GM19452 (cell line): ENCODE measurements around the gene MOB3A.
"Not testable (repeated sequence)": the region's sequence is repeated elsewhere in the genome, so short reads cannot be mapped to it uniquely, and the experiment has no call there.

Experiments used
- ATAC-seq: cut with Tn5 transposase; IDR thresholded peaks from one replicate; pipeline ENCODE4 v1.9.1; 2021; ENCODE audit not compliant: unreplicated experiment

MOB3A gene

DNA sequence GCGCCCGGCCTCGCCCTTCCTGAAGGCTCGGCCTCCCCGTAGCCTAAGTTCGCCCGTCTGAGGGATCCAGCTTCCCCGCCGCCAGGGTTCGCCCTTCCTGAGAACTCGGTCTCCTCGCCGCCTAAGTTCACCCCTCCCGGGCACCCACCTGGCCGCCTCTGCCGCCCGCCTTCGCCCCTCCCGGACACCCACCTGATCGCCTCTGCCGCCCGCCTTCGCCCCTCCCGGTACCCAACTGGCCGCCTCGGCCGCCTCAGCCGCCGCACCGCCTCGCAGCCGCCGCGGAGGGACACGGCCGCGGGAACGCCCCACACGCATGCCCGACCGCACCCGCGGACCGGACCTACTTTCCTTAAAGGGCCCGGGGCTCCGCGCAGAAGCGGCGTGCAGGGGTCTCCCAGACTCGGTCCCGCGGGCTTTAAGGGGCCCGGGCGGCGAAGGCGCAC lies at the start of gene MOB3A:
Gene MOB3A (minus strand): TSS at position 293 of the 446 bp plus-strand sequence. CDS start 17,766 bp downstream, outside the sequence.
- ATAC-seq, result peak; percentile 41

GRCh38 chr19:2145831-2146241 lies 49.7 kb upstream of the MOB3A start:
- no peak for ATAC-seq

DNA sequence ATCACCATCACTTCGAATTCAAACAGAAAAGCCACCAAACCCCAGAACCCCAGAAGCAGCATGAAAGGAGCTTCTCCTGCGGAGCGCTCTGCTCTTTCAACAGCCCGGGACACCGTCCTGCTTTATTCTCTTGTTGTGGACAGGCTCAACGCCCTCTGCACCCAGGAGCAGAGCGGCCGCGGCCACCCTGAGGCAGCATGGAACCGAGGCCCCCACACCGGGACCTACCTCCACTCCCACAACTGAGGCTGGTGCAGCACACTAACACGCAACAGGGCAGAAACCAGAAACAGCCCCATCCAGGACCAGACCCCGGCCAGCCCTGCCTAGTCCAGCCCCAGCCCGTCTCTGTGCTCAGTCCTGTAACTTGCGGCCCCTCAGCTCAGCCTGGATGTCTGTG lies 48.1 kb upstream of the MOB3A start:
- ATAC-seq, result no peak

- no peak for ATAC-seq
Observed at GRCh38 chr19:2142173-2142829, 46.2 kb upstream of the MOB3A start.

GRCh38 chr19:2140138-2140569 lies 44.0 kb upstream of the MOB3A start:
- no peak for ATAC-seq

GRCh38 chr19:2139385-2140137 lies 43.4 kb upstream of the MOB3A start:
- no peak for ATAC-seq

GRCh38 chr19:2138061-2138728 lies 42.1 kb upstream of the MOB3A start:
- no peak for ATAC-seq

- ATAC-seq, result no peak
Observed at GRCh38 chr19:2136796-2137195, 40.7 kb upstream of the MOB3A start.

DNA sequence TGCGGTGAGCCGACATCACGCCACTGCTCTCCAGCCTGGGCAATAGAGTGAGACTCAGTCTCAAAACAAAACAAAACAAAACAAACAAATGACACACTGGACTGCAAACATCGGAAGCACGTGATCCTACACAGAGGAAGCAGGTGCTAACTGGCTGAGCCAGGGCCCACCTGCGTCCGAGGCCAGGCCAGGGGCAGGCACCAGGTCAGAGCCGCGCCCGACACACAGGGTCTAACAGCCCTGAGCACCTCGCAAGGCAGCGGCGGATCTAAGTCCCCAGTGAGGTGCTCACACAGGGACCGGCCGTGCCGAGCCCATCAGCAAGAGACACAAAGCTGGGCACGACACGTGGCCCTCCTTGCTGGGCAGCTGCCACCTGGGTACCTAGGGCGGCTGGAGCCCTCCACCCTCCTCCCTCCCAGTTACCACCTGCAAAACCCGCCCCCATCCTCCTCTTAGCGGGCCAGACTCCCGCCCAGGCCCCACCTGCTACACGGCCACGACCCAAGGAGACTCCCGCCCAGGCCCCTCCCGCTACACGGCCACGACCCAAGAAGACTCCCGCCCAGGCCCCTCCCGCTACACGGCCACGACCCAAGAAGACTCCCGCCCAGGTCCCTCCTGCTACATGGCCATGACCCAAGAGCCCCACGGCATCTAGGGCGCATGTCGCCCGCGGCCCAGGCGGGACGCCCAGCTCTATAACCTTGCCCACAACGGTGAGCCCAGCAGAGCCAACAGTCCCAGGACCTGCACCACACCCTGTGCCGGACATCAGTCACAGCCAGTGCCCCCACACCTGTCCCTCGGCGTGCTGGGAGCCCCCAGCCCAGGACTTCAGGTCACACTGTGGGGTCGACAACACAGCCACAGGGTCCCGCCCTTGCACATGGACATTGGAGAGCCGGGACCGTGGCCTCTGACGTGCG lies 39.6 kb upstream of the MOB3A start:
- ATAC-seq, result no peak

GRCh38 chr19:2132731-2133490 lies 36.8 kb upstream of the MOB3A start:
- no peak for ATAC-seq

DNA sequence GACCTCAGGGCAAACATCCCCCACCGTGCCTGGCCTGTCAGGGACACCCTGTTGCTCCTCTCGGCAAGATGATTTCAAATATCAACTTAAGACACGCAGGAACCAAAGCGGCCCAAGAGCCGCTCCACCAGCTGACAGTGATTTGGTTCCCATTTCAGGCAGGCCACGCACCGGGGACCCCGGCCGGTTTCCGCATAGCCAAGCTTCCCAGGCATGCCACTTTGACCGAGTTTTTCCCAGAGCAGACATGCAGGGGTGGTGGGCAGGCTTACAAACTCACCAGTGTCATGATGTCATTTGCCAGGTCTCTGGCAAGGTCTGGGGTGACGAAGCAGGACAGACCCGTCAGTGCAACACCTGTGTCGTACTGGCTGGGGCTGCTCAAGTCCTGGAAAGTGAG lies 36.1 kb upstream of the MOB3A start:
- ATAC-seq, result no peak

DNA sequence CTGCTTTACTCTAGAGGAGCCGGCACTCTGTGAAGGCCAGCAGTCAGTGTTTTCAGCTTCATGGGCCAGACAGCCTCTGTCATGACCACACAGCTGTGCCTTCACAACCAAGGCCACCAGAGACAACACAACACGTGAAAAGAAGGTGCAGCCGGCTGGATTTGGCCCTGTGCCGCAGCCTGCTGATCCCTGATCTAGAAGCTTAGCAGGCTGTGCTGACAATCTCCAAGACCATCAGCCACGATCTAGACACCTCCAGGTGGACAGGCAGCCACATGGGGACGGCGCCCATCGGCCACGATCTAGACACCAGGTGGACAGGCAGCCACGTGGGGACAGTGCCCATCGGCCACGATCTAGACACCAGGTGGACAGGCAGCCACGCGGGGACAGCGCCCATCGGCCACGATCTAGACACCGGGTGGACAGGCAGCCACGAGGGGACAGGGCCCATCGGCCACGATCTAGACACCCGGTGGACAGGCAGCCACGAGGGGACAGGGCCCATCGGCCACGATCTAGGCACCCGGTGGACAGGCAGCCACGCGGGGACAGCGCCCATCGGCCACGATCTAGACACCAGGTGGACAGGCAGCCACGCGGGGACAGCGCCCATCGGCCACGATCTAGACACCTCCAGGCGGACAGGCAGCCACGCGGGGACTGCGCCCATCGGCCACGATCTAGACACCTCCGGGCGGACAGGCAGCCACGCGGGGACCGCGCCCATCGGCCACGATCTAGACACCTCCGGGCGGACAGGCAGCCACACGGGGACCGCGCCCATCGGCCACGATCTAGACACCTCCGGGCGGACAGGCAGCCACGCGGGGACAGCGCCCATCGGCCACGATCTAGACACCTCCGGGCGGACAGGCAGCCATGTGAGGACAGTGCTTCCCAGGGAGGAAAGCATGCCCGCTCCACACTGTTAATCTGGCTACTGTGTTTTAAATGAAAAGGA lies 35.2 kb upstream of the MOB3A start:
- ATAC-seq, result not testable (repeated sequence)

GRCh38 chr19:2129892-2130770 lies 34.0 kb upstream of the MOB3A start:
- no peak for ATAC-seq

GRCh38 chr19:2129486-2129885 lies 33.4 kb upstream of the MOB3A start:
- ATAC-seq, result no peak

- no peak for ATAC-seq
Observed at GRCh38 chr19:2129022-2129421, 32.9 kb upstream of the MOB3A start.

GRCh38 chr19:2128252-2128651 lies 32.1 kb upstream of the MOB3A start:
- not testable (repeated sequence) for ATAC-seq

GRCh38 chr19:2127758-2128157 lies 31.6 kb upstream of the MOB3A start:
- ATAC-seq, result no peak
